Activated T-cell treated with anti-CD3 and anti-CD28 coated beads, Interleukin-2, amount 50 U/mL, for 1 hour (primary cell): ENCODE measurements around the gene PCDH12.

Experiments
- DNase-seq: peaks from one replicate; pipeline ENCODE4 v3.0.0-alpha.2; 2020

Gene PCDH12

GRCh38 chr5:141966275-141966962, 8.4 kb upstream of the PCDH12 start:
- no peak for DNase-seq

GRCh38 chr5:141965071-141965470, 7.1 kb upstream of the PCDH12 start:
- DNase-seq = no peak

- no peak for DNase-seq
Observed at GRCh38 chr5:141963701-141964100, 5.7 kb upstream of the PCDH12 start.

- no peak for DNase-seq
Observed at GRCh38 chr5:141961466-141961865, 3.5 kb upstream of the PCDH12 start.

- peak; percentile 85 for DNase-seq
Observed at GRCh38 chr5:141960449-141961323, 2.7 kb upstream of the PCDH12 start.

GRCh38 chr5:141960018-141960417, 2.0 kb upstream of the PCDH12 start:
- no peak for DNase-seq

- no peak for DNase-seq
Observed at GRCh38 chr5:141958546-141959172, 657 bp upstream of the PCDH12 start.

GRCh38 chr5:141957367-141957996, 520 bp downstream of the PCDH12 start:
- no peak for DNase-seq

- no peak for DNase-seq
Observed at GRCh38 chr5:141954194-141954593, 3.8 kb downstream of the PCDH12 start.

GRCh38 chr5:141952020-141952419, 6.0 kb downstream of the PCDH12 start:
- DNase-seq = no peak

GRCh38 chr5:141951332-141951781, 6.6 kb downstream of the PCDH12 start:
- peak; percentile 44 for DNase-seq

GRCh38 chr5:141950207-141951005, 7.6 kb downstream of the PCDH12 start:
- no peak for DNase-seq

- DNase-seq = no peak
Observed at GRCh38 chr5:141949511-141949910, 8.5 kb downstream of the PCDH12 start.

GRCh38 chr5:141948812-141949211, 9.2 kb downstream of the PCDH12 start:
- no peak for DNase-seq

GRCh38 chr5:141947316-141947715, 10.7 kb downstream of the PCDH12 start:
- no peak for DNase-seq

GRCh38 chr5:141945511-141946051, 12.4 kb downstream of the PCDH12 start:
- no peak for DNase-seq

GRCh38 chr5:141944076-141944475, 13.9 kb downstream of the PCDH12 start:
- DNase-seq = no peak

GRCh38 chr5:141942185-141942857, 15.7 kb downstream of the PCDH12 start:
- DNase-seq = no peak

- DNase-seq = no peak
Observed at GRCh38 chr5:141941779-141942178, 16.2 kb downstream of the PCDH12 start.

- no peak for DNase-seq
Observed at GRCh38 chr5:141941307-141941706, 16.7 kb downstream of the PCDH12 start.

- no peak for DNase-seq
Observed at GRCh38 chr5:141940695-141941271, 17.2 kb downstream of the PCDH12 start.
